ENCODE data around the gene GEMIN7. TPM values are rescaled to one million over a fixed set of nuclear protein-coding genes. Genes with fewer than 3 reads are reported as not detected.

Gene GEMIN7, protein sequence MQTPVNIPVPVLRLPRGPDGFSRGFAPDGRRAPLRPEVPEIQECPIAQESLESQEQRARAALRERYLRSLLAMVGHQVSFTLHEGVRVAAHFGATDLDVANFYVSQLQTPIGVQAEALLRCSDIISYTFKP
- total RNA-seq, result 14.2 and 22.5 TPM in 2 replicates

DNA sequence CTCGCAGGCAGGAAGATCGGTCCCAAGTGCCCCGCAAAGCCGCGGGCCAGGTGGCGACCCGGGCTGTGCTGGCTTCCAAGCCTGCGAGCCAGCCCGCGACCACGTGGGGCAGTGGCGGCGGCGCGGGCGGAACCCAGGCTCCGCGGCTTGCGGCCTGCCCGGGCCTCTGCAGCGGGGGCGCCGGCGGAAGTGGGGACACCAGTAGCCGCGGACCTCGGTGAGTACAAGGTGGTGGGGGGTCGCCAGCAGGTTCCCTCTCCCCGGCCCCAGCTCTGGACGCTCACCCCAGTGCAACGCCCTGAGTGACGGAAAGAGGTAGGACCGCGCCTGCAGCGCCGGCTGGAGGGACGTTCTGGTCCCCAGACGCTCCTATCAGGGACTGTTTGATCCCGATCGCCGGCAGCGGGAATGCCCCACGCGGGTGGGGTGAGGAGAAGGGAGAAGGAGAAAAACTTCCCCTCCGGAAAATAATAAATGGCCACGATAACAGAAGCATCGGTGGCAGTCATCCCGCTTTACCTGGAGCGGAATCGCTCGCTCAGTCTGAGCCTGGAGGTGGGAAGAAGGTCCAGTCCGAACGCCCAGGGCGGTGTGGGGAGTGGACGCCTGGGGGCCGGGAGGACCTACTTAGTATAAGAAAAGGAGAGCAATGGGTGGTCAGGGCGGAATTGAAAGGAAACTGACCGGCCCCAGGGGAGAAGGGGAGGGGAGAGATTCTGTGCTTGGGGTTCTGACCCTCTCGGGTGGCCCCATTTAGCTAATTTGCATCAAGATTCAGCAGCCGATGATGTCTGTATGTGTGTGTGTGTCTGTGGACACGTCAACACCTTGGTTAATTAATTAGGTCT is at the start of gene GEMIN7:
Gene GEMIN7 (plus strand): TSS at position 198 of the 848 bp plus-strand sequence. CDS start 10,855 bp downstream, outside the sequence.

DNA sequence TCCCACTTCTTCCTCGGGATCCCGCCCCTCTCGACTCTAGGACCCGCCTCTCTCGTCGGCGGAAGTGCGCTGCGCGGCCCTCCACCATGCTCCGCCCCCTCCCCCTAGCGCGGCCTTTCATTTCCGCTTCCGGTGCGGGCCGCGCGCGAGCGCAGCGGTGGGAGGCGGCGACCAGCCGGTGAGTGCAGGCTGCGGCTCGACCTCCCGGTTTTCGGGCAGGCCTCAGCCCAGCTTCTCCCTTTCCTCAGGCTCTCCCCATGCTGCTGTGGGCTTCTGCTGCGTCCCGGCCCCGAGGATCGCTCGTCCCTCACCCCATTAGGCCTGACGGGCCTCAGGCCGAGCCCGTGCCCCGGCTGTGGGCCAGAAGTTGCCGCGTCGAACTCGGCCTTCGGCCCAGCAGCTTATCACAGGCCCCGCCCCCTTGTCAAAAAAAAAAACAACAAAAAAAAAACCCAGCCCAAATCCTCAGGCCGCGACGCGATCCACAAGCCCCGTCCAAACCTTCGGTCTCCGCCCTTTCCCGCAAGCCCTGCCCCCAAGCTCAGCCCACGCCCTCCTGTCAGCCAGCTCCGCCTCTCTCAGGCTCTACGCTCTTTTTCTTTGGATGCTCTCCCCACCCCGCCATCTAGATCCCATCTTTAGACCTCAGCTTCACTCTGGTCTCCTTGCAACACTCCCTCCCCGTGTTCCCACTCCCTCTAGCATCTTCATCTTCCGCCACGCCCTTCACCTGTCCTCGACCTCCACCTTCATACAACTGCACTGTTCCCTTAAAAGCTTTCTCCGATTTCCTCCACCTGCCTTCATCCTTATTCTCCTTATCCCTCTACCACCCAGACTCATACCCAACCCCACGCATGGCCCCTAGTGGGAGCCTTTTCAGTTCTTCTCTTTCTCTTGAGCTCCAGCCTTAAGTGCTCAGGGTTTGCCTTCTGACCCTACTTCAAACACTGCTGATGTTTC is 39.8 kb upstream of the GEMIN7 start, which contains the start of gene CLASRP:
Gene CLASRP (plus strand): TSS at position 115 of the 963 bp plus-strand sequence. CDS start 1,168 bp downstream, outside the sequence.

DNA sequence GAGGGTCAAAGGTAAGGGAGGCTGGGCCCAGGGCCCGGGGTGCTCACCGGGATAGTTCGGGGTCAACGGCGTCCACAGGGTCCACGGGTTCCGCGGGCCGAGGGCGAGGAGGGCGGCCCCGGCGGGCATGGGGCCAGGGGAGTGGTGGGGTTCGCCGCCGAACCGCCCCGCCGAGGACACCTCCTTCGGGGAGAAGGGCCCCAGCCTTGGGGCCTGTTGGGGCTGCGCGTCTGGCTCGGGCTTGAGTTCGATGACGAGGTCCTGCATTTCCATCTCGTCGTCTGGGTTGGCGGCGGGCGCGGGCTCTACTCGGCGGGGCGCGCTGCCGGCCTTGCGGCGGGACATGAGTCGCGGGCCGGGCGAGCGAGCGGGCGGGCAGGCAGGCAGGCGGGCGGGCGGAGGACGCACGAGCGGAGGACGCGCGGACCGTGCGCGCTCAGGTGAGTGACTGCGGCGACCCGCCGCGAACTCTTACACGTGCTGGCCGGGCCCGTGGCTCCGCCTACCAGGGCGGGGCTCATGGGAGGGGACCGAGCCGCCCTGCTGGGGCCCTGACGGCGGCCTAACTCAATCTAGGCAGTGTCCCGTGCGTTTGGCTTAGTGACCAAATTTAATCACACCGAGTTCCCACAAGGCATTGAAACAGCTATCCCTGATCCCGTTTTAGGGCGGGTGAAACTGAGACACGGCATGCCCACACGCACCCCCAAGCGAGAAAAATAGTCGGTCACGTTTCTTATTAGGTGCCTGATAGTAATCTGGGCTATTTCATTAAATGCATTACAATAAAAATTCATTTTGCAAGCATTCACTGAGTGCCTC is 2.8 kb upstream of the GEMIN7 start, which contains the start of gene ZNF296:
Gene ZNF296 (minus strand): TSS at position 450 of the 822 bp plus-strand sequence. CDS start 105 bp downstream, at position 345.

DNA sequence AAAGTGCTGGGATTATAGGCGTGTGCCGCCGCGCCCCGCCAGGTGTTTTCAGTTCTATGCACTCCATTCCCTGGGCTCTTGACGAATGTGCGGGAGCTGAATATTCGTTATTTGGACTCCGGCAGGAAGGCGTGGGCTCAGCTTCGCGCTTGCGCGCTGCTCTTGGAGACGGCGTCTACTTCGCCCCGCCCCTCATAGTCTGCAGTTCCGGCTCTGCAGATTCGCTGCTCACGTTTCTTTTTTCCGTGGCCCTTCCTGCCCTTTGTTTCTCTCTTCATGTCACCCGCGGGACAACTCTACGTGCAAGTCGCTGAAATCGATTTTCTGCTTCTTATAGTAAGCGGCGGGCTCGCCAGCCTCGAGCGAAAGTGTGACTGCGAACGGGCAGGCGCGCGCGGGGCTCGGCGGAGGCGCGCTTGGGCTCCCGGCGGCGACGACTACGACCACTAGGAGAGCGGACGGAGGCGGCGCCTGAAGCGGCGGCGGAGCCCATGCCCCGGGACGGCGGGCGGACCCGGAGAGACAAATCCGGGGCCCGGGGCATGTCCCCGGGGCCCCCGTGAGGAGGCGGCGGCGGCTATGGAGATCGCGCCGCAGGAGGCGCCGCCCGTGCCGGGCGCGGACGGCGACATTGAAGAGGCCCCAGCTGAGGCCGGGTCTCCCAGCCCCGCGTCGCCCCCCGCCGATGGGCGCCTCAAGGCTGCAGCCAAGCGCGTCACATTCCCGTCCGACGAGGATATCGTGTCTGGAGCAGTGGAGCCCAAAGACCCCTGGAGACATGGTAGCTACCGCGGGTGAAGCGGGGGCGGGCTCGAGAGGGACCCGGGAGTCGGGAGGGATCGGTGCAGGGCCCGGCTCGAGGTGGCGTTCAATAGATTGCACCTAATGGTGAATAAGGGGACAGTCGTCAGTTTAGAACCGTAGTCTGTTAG is 14.0 kb downstream of the GEMIN7 start, which contains the start of gene PPP1R37:
Gene PPP1R37 (plus strand): TSS at position 433 of the 932 bp plus-strand sequence. CDS start 147 bp downstream, at position 580.

Other genes starting within 250 kb of the GEMIN7 start
- 115 and 167 TPM in 2 replicates for gene NECTIN2, start 233.0 kb upstream of the GEMIN7 start, total RNA-seq
- 40.5 and 54.6 TPM in 2 replicates for gene TOMM40, start 188.0 kb upstream of the GEMIN7 start, total RNA-seq
- gene APOE, start 173.5 kb upstream of the GEMIN7 start, total RNA-seq, result 2.4 and 3.8 TPM in 2 replicates
- gene APOC1, start 164.7 kb upstream of the GEMIN7 start, total RNA-seq, result 0.31 and 1.5 TPM in 2 replicates
- not detected in 2 replicates for gene APOC4, start 137.0 kb upstream of the GEMIN7 start, total RNA-seq
- gene APOC2, start 133.2 kb upstream of the GEMIN7 start, total RNA-seq, result not detected in 2 replicates
- 30.1 and 60.6 TPM in 2 replicates for gene CLPTM1, start 123.9 kb upstream of the GEMIN7 start, total RNA-seq
- gene RELB, start 77.8 kb upstream of the GEMIN7 start, total RNA-seq, result 7.9 and 21.5 TPM in 2 replicates
- 5.8 and 20.6 TPM in 2 replicates for gene CLASRP, start 40.2 kb upstream of the GEMIN7 start, total RNA-seq
- gene ZNF296, start 2.8 kb upstream of the GEMIN7 start, total RNA-seq, result 0.13 and 0.16 TPM in 2 replicates
- 18.1 and 24.4 TPM in 2 replicates for gene PPP1R37, start 13.9 kb downstream of the GEMIN7 start, total RNA-seq
- gene NKPD1, start 81.7 kb downstream of the GEMIN7 start, total RNA-seq, result under 0.01 and 0.13 TPM in 2 replicates
- 14.4 and 16.2 TPM in 2 replicates for gene TRAPPC6A, start 99.0 kb downstream of the GEMIN7 start, total RNA-seq
- gene BLOC1S3, start 99.5 kb downstream of the GEMIN7 start, total RNA-seq, result 2.6 and 3.6 TPM in 2 replicates
- 0.69 and 3.4 TPM in 2 replicates for gene EXOC3L2, start 166.1 kb downstream of the GEMIN7 start, total RNA-seq
- gene MARK4, start 172.0 kb downstream of the GEMIN7 start, total RNA-seq, result 8.1 and 43.0 TPM in 2 replicates
- gene CKM, start 243.6 kb downstream of the GEMIN7 start, total RNA-seq, result 0.16 TPM in 1 of 2 replicates, not detected in the other